Colonic mucosa (tissue), 4 donors: ENCODE data around the gene IFT43. TPM values are rescaled to one million over a fixed set of nuclear protein-coding genes. Genes with fewer than 3 reads are reported as not detected.

ENCODE experiments used
- DNase-seq: peaks from one replicate; pipeline ENCODE4 v3.0.0-alpha.2; 2020
- H3K27ac ChIP-seq: fragments of 200-600 bp; one replicate; pipeline ENCODE4 v1.8.0; 2021
- H3K27me3 ChIP-seq: fragments of 200-600 bp; one replicate; pipeline ENCODE4 v1.8.0; 2021
- H3K36me3 ChIP-seq: fragments of 200-600 bp; one replicate; pipeline ENCODE4 v1.8.0; 2021
- H3K4me1 ChIP-seq: fragments of 200-600 bp; one replicate; pipeline ENCODE4 v1.8.0; 2021; ENCODE audit warnings: mild to moderate bottlenecking
- H3K4me3 ChIP-seq: fragments of 200-600 bp; one replicate; pipeline ENCODE4 v1.8.0; 2021
- H3K9ac ChIP-seq, 2 donors: one replicate each; pipeline ENCODE4 v1.7.0; 2013; ENCODE audit warnings: control low read depth in 2 of 2, low read depth in 2 of 2, low read length in 2 of 2
- H3K9me3 ChIP-seq: fragments of 200-600 bp; one replicate; pipeline ENCODE4 v1.8.0; 2021
- intact Hi-C: fragments of 100-400 bp; cut with DNase I; formaldehyde crosslinking; loops from one replicate; pipeline ENCODE4 v1.14.1; 2022
- total RNA-seq, 2 donors: library from RNA; stranded (reverse); fragmentation: NEBNext Ultra II Directional in 1 of 2; extraction: Animal tissue kit (Norgen Biotek cat#: 25700) in 1 of 2; gene quantifications; one replicate each; pipeline ENCODE4 v1.2.1, GENCODE V29; 2021
- TF ChIP-seq, protein P1 (sequence below): fragments of 200-600 bp; IDR thresholded peaks from one replicate; pipeline ENCODE4 v1.8.0; 2022; ENCODE audit warnings: antibody characterized with exemption, mild to moderate bottlenecking
- donor health status: healthy.
- donor health status: DM: no; HTN: no; CAD: no.
- donor health status: DM: no; HTN: no; CAD: no.

IFT43 gene
- total RNA-seq, 2 donors from 2014 or later = 26.5 to 26.6 TPM

DNA sequence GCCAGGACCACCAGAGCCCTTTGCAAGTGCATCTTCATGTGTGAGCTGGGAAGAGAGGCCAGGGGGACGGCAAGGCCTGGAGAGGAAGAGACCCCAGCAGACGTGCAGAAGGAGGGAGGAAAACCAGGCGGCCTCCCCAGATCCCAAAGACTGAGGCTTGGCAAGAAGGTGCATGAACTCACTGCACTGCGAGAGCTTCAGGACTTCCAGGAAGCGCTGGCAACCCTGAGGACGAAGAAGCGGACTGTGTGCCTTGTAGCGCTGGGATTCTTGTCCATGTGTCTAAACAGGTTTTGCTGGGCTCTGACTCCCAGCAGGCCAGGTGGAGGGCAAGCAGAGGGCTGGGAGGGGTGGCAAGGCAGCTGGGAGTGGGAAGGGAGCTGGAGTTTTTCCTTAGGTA lies 4.7 kb upstream of the IFT43 start:
- intact Hi-C loops = loop anchor here (2.0 to 5.0 kb wide), 3 partner anchors 74 to 404 kb away; partner anchors contain the start of gene FLVCR2
- peak overlapping the region; percentile 86 for H3K27ac ChIP-seq
- no peaks in the 10 kb centered on the region for H3K36me3 ChIP-seq
- H3K4me1 ChIP-seq = peaks cover 10% of the 10 kb centered on the region
- TF ChIP-seq, protein P1, sequence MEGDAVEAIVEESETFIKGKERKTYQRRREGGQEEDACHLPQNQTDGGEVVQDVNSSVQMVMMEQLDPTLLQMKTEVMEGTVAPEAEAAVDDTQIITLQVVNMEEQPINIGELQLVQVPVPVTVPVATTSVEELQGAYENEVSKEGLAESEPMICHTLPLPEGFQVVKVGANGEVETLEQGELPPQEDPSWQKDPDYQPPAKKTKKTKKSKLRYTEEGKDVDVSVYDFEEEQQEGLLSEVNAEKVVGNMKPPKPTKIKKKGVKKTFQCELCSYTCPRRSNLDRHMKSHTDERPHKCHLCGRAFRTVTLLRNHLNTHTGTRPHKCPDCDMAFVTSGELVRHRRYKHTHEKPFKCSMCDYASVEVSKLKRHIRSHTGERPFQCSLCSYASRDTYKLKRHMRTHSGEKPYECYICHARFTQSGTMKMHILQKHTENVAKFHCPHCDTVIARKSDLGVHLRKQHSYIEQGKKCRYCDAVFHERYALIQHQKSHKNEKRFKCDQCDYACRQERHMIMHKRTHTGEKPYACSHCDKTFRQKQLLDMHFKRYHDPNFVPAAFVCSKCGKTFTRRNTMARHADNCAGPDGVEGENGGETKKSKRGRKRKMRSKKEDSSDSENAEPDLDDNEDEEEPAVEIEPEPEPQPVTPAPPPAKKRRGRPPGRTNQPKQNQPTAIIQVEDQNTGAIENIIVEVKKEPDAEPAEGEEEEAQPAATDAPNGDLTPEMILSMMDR = no peak
- no peaks in the 10 kb centered on the region for H3K27me3 ChIP-seq
- no peak for DNase-seq
- no peaks in the 10 kb centered on the region for H3K9me3 ChIP-seq
- peak overlapping the region; percentile 83 for H3K4me3 ChIP-seq
- peak overlapping the region in 1 of 2 donors; percentile 81 for H3K9ac ChIP-seq

DNA sequence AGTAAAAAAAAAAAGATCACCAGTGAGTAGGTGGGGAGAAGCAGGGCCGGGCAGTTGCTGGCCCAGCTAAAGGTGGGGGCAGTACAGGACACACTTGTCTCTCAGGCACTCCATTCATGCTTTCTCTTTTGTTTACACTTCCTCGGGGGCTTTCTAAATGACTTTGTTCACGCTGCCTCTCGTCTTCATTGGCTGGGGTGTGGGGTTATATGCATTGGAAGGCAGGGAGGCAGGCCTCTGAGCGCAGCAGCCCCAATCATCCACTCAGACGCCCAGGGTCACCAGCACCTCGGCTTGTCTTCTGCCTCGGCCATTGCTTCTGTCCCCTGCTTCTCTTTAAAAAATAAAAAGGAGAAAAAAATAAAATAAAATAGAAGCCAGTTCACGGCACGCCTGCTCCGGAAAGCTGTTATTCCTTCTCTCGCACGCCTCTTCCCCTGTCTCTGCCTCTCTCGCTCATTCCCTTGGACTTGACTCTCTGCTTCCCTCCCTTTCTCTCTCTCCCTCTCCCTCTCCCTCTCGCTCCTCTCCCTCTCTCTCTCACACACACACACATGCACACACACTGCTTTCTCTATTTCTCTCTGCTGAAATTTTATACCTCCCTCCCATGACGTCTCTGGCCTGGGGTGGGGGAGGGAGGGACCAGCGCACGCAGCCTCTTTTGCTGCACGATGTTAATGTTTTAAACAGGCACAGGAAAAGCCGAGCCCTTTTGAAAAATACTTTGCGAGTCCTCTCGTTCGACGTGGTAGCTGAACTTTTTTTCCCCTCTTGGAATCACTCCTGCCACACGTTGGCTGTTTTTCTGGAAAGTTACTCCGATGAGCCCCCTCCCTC lies 3.9 kb upstream of the IFT43 start, which contains the start of gene TGFB3:
Gene TGFB3 (minus strand): TSS at position 570 of the 840 bp plus-strand sequence. CDS start 1,102 bp downstream, outside the sequence.
- Histone ChIP-seq H3K4me1 (peaks cover 10% of the 10 kb centered on the region), H3K27me3 (no peaks in the 10 kb centered on the region), H3K9ac (peak within 1 kb of the TSS; percentile 70 to 81), H3K27ac (peak within 1 kb of the TSS; percentile 86), H3K4me3 (peak within 1 kb of the TSS; percentile 83), H3K9me3 (no peaks in the 10 kb centered on the region), H3K36me3 (no peaks in the 10 kb centered on the region)
- peak; percentile 76 for DNase-seq
- intact Hi-C loops = loop anchor here (2.0 to 5.0 kb wide), 4 partner anchors 75 to 404 kb away; partner anchors contain the start of gene FLVCR2
- TF ChIP-seq, protein P1 = no peak

GRCh38 chr14:75982266-75983018 lies 3.1 kb upstream of the IFT43 start:
- intact Hi-C loops = loop anchor here (2.0 to 5.0 kb wide), 3 partner anchors 185 to 405 kb away; partner anchors contain the start of gene FLVCR2
- TF ChIP-seq, protein P1 = peak; percentile 44
- peak; percentile 88 for DNase-seq
- Histone ChIP-seq H3K27ac (peak overlapping the region; percentile 86), H3K4me1 (peaks cover 10% of the 10 kb centered on the region), H3K9ac (peak overlapping the region; percentile 70 to 81), H3K27me3 (no peaks in the 10 kb centered on the region), H3K36me3 (no peaks in the 10 kb centered on the region), H3K9me3 (no peaks in the 10 kb centered on the region), H3K4me3 (peak overlapping the region; percentile 83)

DNA sequence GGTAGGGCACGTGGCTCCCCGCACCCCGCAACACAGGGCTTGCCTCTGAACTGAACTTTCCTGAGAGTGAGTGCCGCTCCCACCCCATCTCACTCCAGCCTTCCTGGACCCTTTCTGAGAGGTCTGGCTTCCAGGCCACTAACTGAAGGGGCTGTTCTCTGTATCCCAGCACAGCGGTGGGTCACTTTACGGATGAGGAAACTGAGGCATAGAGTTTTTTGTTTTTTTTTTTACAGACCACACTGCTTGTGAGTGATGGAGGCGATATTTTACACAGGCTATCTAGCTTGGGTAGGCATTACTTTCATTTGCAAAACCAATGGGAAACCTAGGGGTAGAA lies 2.6 kb upstream of the IFT43 start:
- Histone ChIP-seq H3K9ac (peak overlapping the region; percentile 43 to 60), H3K4me3 (peak overlapping the region; percentile 83), H3K9me3 (no peaks in the 10 kb centered on the region), H3K27ac (peak overlapping the region; percentile 86), H3K4me1 (peaks cover 10% of the 10 kb centered on the region), H3K27me3 (no peaks in the 10 kb centered on the region), H3K36me3 (no peaks in the 10 kb centered on the region)
- intact Hi-C loops = loop anchor here (2.0 to 5.0 kb wide), 3 partner anchors 186 to 406 kb away; partner anchors contain the start of gene FLVCR2
- TF ChIP-seq, protein P1 = no peak
- no peak for DNase-seq

GRCh38 chr14:75984674-75985073 lies 889 bp upstream of the IFT43 start:
- no peaks in the 10 kb centered on the region for H3K9me3 ChIP-seq
- intact Hi-C loops = loop anchor here (5.0 kb wide), 2 partner anchors 187 to 407 kb away; partner anchors contain the start of gene FLVCR2
- peaks cover 10% of the 10 kb centered on the region for H3K4me1 ChIP-seq
- H3K27me3 ChIP-seq = no peaks in the 10 kb centered on the region
- H3K36me3 ChIP-seq = no peaks in the 10 kb centered on the region
- H3K27ac ChIP-seq = no peak overlapping the region
- TF ChIP-seq, protein P1 = no peak
- DNase-seq = no peak
- H3K4me3 ChIP-seq = no peak overlapping the region
- no peak overlapping the region for H3K9ac ChIP-seq
